Epidermal melanocyte (primary cell): Measurements from ENCODE around the gene EFCC1.

ENCODE experiments used
- DNase-seq: peaks from one replicate; pipeline ENCODE4 v3.0.0; 2011; ENCODE audit warnings: low spot score; ENCODE audit not compliant: insufficient read length

The EFCC1 gene

GRCh38 chr3:129014793-129015345 is 13.8 kb downstream of the EFCC1 start:
- DNase-seq = no peak

DNA sequence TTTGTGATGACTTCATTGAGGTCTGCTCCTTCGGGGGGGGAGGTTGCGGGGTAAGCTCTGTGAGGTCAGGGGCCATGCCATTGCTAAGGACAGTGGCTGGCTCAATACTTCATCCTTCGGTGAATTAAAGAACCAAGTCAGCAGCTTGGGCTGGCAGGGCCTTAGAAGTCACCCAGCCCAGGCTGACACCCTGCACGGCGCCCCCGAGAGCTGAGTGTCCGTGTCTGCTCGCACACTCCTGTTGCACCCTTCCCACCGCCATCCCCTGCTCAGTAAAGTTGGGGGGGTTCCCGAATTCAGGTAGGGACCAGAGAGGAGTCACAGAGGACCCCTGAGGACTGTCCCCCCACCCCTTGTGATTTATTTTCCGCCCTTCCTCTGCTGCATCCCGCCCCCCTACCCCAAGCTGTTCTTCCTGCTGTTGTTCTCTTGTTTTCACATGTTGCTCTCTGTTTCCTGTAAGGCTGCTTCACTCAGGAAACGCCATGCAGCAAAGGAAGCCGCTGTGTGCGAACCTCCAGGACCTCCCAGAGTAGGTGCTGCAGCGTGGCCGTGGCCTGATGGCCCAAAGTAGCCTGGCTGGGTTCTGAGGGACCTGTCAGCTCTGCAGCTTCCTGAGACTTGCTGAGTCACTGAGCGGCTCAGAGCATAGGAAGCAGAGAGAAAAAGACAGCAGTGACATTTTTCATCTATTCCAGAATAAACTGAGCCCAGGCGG is 14.4 kb downstream of the EFCC1 start:
- no peak for DNase-seq

DNA sequence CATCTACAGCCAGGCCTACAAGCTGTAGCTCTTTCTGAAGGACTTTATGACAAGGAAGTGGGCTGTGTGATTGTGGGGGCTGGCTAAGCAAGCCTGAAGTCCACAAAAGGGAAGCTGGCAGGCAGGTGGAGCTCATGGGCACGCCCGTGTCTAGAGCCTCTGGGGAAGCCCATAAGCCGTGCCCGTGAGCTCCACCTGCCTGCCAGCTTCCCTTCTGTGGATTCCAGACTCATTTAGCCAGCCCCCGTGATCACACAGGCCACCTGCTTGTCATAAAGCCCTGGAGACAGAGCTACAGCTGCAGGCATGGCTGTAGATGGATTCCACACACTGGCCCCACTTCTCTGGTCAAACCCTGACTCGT is 15.2 kb downstream of the EFCC1 start:
- no peak for DNase-seq

DNA sequence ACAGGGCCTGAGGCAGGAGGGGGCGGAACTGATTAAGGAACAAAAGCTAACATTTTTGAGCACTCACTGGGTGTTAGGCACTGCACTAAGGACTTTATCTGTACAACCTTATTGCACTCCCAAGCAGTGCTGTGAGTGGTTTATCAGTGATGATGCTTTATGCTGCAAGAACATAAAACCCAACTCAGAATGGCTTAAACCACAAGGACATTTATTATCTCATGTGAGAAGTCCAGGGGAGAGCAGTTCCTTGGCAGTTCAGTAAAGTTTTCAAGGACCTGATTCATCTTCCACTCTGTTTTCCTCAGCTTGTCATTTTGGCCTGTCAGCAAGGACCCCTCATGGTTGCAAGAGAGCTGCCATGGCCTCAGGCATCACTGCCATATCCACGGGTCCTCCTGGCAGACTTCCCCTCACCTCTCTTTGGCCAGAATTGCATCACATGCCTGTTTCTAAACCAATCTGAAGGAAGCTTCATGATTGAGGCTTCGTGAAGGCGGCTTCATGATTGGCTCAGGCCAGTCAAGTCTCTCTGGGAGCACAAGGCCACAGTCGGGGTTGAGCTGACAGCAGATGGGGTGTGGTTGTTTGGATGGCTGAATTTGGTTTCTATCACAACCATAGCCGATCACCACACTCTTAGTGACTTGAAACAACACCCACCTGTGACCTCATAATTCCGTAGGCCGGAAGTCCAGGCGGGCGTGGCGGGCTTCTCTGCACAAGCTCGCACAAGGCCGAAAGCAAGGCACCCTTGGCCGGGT is 15.8 kb downstream of the EFCC1 start:
- no peak for DNase-seq

- no peak for DNase-seq
Measured at GRCh38 chr3:129017484-129017899, 16.4 kb downstream of the EFCC1 start.

DNA sequence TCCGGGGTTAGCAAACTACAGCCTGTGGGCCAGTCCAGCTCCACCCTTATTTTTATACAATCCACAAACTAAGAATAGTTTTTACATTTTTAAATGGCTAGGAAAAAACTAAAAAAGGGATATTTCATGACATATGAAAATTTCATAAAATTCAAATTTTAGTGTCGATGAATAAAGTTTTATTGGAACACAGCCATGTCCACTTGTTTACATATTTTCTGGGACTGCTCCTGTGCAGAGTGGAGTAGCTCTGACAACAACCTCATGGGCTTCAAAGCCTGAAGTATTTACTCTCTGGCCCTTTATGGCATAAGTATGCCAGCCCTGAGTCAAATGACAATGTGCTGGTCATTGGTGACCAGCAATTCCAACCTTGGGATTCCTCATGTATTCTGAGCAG is 17.2 kb downstream of the EFCC1 start:
- DNase-seq = no peak

DNA sequence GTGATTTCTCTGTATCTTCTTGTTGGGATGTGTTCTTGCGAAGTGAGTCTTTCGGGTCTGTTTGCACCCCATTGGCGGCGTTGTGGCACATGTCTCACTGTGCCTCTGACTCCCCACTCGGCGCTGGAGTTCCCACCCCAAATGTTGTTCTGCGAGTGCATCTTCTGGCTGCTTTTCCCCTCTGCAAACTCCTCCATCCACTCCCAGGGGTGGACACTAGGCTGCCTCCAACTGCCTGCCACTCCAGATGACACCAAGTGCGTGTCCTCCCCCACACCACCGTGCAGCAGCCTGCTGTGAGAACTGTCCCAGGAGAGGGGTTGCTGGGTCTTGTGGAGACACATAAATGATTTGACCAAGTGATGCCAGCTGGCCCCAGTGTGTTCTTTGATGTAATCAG is 17.6 kb downstream of the EFCC1 start:
- DNase-seq = no peak

DNA sequence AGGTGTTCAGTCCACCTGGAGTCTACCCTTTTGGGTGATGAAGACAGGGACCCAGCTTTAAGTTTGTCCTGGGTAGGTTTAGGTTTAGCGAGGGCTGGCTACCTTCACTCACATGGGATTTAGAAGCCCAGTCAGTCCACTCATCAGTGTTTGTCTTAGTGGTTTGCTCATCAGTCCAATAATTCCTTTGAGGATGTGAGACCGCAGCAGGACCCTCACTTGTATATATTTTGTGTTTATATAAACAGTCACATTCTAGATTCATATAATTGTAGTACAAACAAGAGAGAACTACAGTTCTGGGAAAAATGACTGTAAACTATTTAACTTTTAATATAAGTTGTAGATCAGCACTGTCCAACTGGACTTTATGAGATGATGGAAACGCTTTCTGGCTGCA is 18.2 kb downstream of the EFCC1 start:
- DNase-seq = no peak

DNA sequence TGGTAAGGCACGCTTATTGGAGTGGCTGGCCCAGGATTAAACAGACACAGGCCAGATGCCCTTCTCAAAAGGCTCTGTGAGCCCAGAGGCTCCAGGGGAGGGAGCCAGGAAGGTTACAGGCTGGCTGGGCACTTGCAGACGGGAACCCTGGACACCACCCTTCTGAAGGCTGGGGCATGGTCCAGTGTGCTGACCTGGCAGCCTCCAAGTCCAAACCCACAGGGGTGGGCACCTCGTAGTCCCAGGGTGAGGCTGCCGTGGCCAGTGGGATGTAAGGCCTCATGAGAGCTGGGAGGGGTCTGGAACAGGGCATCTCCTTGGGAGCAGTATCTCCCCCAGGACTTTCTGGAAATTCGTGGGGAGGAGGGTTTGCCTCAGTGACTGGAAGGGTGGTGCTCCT is 19.6 kb downstream of the EFCC1 start:
- DNase-seq = no peak

- DNase-seq = no peak
Measured at GRCh38 chr3:129021140-129021551, 20.0 kb downstream of the EFCC1 start.

DNA sequence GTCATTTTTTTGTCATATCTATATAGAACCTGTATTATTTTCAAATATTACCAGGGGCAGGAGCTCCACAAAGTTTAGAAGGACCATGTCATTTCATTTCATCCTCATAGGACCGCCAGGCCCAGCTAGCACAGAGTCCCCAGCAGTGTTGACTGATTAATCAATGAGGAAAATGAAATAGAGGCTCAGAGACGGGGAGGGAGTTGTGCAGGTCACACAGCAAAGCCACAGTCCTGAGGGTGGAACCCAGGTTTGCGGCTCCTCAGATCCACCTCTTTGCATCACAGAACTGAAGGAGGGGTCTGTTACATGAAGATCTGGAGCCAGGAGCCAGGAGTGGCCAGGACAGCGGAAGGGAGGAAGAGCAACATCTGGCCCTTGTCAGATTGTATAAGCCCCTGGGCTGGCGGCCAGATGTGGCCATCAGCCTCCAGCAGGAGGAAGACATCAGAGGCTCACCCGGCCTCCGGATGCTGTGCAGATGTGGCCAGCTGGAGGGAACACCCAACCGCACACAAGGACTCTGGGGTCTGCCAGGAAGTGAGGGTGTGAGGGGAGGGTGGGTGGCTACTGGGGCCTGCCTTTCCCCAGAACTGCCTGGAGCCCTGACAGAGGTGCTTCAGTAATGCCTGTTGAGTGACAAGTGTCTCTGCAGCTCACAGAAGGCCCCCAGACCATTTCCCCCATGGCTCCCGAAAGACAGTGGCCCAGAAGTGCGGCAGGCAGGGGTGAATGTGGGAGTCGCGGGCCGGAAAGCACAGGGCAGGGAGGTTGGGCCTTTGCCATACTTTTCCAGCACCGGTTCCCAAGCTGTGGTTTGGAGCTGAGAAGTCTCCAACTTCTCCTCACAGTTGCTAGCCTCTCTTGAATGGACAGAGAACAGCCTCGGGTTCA is 21.3 kb downstream of the EFCC1 start:
- no peak for DNase-seq

DNA sequence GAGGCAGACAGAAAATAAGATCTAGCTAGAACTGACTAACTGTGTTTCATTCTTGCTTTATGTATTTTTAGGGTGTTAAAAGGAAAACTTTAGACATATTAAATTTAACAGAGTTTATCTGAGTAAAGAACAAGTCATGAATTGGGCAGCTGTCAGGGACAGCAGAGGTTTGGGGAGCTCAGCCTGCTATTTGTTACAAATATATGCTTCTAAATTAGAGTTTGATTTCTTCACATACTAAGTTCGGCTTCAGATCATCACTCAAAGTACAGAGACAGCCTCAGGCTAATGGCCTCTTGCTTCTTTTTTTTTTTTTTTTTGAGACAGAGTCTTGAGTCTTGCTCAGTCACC is 21.9 kb downstream of the EFCC1 start:
- DNase-seq = no peak

DNA sequence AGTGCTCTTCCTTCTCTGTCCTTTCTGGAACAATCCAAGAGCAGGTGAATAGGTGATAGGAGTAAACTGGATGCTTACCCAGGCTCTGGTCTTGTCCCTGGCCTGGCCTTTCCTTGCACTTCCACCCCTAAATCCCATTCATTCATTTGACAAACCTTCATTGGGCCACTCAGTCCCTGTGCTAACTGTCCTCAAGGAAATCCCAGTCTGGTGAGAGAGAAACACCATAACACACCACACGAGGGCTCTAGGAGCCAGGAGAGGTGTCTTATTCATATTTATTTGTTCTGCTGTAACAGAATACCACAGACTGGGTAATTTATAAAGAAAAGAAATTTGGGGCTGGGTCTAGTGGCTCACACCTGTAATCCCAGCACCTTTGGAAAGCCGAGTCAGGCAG is 22.8 kb downstream of the EFCC1 start:
- DNase-seq = no peak

DNA sequence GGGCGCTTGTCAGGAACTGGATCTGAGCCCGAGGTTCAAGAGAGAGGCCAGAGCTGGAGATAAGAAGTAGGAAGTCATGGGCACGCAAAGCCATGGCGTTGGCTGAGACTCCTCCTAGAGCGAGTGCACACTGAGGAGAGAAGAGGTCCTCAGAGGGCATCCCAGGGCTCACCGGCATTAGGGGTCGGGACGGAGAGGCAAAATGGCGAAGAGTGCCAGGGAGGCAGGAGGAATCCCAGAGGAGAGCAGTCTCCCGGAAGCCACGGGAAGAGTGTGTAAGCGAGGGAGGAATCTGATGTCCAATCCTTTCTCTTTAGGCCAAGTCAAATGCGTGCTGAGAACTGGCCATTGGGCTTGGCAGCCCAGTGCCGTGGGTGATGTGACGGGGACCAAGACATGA is 24.0 kb downstream of the EFCC1 start:
- no peak for DNase-seq

DNA sequence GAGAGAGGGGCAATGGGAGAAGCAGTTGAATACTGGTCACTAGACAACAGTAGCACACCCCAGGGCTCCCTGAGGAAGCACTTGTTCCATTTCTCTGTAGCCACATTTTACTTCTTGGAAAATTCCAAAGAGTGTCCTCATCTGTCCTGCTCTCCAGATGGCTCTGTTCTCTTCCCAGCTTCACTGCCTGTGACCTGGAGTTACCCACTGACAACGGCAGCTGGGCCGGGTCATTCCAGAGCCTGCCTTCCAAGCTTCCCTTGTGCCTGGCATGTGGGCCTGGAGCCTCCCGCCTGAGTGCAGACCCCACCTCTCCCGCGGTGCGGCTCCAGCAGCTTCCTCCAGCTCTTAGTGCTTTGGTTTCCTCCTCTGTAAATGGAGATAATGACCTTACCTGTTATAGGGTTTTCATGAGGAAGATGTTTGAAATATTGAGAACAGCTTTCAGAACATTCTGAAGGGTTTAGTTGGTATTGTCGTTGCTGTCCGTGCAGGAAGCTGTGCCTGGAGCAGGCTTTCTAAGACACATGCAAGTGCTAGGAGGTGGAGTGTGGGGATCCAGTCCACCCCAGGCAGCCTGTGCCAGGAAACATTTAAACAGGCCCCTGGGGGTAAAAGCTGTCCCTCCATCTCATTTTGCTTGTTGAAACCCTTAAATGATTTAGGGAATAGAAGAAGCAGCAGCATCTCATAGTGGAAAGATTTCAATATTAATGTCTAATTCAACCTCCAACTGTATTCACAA is 24.8 kb downstream of the EFCC1 start:
- DNase-seq = peak; percentile 75

DNA sequence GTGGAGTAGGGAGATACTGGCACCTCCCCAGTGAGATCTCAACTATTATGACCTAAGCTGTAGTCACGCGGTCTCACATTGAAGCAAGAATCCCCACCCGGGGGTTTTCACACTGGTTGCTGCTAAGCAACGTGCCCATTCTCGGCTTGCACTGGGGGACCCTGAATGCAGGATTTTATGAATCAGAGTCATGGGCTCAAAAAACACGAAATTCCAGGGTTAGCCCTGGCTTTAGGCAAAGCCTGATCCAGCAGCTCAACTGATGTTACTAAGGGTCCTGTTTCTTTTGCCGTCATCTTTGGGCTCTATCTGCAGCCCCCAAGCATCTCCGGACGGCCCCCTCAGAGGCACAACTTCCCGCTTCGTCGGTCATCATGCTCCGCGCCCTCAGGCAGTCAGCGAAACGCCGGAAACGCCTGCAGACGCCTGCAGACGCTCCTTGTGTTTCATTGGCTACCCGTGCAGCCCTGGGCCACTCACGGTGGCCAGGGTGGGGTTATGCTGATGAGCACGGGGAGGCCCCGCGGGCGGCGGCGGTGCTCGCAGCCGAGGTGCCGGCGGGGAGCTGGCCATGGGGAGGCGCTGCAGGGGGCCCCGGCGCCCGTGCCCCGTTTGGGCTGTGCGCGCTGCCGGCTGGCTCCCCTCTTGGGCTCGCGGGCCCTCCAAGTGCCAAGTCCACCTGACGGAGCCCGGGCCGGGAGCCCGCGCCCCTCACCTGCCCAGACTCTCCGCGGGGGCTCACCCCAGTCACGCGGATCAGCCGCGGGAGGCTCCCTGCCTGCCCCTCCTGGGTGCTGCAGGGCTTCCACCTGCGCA is 25.8 kb downstream of the EFCC1 start:
- DNase-seq = peak; percentile 92

GRCh38 chr3:129027544-129027880 is 26.4 kb downstream of the EFCC1 start:
- no peak for DNase-seq

GRCh38 chr3:129028866-129029265 is 27.8 kb downstream of the EFCC1 start:
- DNase-seq = no peak

GRCh38 chr3:129030611-129031010 is 29.5 kb downstream of the EFCC1 start:
- DNase-seq = no peak

- DNase-seq = no peak
Measured at GRCh38 chr3:129031476-129032215, 30.5 kb downstream of the EFCC1 start.
